Esophagus muscularis mucosa (tissue), 3 donors: ENCODE results near the gene PCDHA5.

Experiments
- POLR2A ChIP-seq: fragments of 450-650 bp; IDR thresholded peaks from one replicate; pipeline ENCODE4 v1.6.1; 2017; ENCODE audit warnings: antibody characterized with exemption, moderate library complexity, mild to moderate bottlenecking, low read depth
- POLR2AphosphoS5 ChIP-seq, 2 donors: sonication (generic); formaldehyde crosslinking; IDR thresholded peaks; one replicate each; pipeline ENCODE4 v1.6.1; 2017; ENCODE audit warnings: antibody characterized with exemption in 2 of 2
- TF ChIP-seq, protein P1 (sequence below), 3 experiments: fragments of 200-600 bp in 2 of 3; fragments of 450-650 bp in 1 of 3; sonication (generic) in 2 of 3; IDR thresholded peaks; one replicate each; pipeline ENCODE4 v1.5.1; 2017 to 2019; ENCODE audit warnings: antibody characterized with exemption in 3 of 3, mild to moderate bottlenecking in 2 of 3, moderate library complexity in 1 of 3

DNA sequence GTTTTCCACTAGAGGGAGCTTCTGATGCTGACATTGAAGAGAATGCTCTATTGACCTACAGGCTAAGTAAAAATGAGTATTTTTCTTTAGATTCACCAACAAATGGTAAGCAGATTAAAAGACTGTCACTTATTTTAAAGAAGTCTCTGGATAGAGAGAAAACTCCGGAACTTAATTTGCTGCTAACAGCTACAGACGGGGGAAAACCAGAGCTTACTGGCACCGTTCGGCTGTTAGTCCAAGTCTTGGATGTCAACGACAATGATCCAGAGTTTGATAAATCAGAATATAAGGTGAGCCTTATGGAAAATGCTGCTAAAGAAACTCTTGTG is 48.1 kb downstream of the PCDHA5 start:
- TF ChIP-seq POLR2A (no peak), POLR2AphosphoS5 (IDR thresholded peaks at IDR 0.05) (no peak)
- TF ChIP-seq, protein P1, sequence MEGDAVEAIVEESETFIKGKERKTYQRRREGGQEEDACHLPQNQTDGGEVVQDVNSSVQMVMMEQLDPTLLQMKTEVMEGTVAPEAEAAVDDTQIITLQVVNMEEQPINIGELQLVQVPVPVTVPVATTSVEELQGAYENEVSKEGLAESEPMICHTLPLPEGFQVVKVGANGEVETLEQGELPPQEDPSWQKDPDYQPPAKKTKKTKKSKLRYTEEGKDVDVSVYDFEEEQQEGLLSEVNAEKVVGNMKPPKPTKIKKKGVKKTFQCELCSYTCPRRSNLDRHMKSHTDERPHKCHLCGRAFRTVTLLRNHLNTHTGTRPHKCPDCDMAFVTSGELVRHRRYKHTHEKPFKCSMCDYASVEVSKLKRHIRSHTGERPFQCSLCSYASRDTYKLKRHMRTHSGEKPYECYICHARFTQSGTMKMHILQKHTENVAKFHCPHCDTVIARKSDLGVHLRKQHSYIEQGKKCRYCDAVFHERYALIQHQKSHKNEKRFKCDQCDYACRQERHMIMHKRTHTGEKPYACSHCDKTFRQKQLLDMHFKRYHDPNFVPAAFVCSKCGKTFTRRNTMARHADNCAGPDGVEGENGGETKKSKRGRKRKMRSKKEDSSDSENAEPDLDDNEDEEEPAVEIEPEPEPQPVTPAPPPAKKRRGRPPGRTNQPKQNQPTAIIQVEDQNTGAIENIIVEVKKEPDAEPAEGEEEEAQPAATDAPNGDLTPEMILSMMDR (IDR thresholded peaks at IDR 0.05): no peak
